HG02571 (cell line): ENCODE data around the gene ERI3.

Experiments used
- ATAC-seq: cut with Tn5 transposase; IDR thresholded peaks from one replicate; pipeline ENCODE4 v1.9.1; 2021; ENCODE audit warnings: mild to moderate bottlenecking, moderate library complexity; ENCODE audit not compliant: unreplicated experiment

Gene ERI3

GRCh38 chr1:44263568-44264450, 91.2 kb downstream of the ERI3 start:
- no peak for ATAC-seq

DNA sequence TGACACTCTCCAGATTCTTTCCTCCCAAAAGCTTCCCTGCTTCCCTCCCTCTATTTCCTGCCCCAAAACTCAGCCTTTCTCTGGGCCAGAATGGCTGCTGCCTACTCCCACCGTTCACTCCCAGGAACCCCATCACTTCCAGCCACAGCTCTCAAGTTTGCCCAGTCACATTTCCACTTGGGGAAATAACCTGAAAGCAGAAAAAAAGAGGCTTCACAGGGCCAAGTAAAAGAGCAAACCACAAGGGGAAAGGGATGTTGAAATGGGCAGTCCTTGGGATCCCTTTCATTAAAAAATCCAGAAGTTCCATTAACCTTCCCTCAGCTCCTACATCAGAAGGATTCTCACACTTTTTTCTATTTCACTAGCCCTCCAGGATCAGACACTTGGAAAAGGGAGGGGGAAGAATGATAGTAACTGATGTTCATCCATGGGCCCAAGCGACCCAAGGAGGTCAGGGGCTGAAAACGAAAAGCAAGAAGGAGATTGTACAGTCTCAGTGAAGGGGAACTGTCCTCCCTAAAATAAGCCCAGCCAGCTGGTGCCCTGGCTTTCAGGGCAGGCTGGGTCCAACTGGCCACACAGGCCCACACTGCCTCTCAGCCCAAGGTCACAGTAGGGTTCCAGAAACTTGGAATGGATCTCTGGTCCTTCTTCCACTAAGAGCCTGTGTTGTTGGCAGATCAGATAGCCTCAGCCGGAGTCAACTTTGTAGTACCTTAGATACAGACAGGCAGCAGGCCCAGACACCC, 92.1 kb downstream of the ERI3 start:
- no peak for ATAC-seq

DNA sequence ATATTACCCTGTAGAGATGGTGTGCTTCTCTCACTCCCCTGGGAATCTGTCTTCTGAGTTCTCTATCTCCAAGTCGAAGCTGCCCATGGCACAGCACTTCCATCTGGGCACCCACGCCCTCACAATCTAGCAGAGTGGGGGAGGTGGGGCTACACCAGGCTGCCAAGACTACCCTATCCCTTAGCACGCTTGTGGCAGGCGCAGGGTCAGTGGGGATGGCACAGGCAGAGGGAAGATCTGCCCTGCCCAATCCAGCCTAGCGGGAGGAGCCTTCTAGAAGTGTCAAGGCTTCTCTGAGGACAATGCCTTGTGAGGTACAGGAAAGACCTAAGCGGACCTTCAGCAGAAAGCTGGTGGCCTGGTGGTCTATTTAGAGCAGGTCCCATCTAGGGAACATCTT, 92.6 kb downstream of the ERI3 start:
- ATAC-seq: no peak

DNA sequence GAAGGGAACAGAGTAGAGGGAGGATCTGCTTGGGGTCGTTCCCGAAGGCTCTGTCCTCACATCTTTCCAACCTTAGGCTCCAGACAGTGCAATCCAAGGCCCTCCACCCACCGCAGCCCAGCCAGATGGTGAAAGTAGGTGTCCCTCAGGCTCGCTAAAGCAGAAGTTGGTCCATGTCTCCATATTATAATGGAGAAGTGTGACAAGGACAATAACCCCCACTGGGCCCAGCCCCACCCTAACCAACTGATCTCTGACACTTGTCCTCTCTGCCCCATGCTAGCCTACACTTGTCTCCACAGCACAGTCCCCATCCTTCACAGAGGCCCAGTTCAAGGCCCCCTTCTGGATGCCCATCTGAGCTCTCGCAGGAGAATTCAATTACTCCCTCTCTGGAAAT, 93.1 kb downstream of the ERI3 start:
- ATAC-seq: no peak

DNA sequence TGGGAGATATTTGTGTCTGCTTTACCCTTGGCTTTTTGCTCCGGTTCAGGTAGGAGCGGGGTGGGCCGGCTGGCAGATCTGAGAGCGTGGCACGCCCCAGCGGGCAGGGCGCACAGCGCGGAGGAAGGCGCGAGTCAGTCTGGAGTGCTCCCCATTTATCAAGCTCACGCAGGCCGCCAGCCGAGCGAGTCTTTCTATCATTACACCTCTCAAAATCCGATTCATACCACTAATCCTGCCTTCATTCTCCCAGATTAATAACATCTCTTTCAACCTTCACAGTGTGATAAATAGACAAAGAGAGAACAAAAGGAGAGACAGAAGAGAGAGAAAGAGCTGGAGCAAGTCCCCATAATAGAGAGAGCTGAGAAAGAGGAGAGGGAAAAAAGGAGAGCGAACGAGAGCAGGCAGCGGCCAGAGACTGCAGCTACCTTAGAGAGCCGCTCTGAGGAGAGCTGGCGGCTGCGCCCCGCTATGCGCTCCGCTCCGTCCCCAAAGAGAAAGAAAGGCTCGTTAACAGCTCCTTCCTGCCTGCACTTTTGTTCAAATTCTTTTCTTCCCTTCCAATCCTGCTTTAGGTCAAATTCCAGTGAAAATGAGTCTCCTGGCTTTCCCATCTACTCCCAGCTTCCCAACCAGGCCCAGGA, 93.8 kb downstream of the ERI3 start:
- ATAC-seq: no peak

DNA sequence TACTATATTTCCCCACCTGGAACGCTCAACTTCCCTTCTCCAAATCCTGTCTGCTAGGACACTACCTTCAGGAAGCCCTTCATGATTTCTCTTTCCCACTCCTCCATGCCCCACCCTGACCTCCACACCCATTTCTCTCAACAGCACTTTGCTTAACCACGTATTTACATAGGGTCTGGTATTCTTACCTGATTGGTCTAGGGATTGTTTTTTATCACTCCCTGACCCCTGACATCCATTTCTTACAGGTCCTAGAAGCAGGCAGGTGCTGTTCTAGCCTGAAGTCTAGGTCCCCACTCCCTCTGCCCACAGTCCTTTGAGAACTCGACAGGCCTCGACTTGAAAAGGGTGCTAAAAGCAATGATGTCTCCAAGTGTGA, 94.3 kb downstream of the ERI3 start:
- no peak for ATAC-seq

DNA sequence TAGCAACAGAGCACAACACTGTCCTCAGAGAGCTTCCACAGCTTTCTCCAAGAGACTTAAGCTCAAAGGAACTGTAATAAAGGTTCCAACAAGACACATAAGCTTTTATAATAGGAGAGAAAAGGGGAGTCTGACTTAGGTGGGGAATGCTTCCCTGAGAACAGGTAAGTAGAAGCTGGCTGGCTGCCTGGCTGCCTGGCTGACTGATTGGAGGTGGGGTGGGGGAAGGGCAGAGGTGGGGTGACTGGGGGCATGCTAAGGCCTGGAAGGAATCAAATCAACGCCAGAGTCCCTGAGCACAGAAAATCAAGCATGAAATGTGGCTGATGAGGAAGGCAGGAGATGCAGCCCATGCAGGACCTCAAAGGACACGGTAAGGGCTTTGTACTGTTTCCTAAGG, 96.0 kb downstream of the ERI3 start:
- ATAC-seq: no peak

- no peak for ATAC-seq
Measured at GRCh38 chr1:44256762-44257554, 98.1 kb downstream of the ERI3 start.

- ATAC-seq: no peak
Measured at GRCh38 chr1:44254392-44254910, 100.6 kb downstream of the ERI3 start.

DNA sequence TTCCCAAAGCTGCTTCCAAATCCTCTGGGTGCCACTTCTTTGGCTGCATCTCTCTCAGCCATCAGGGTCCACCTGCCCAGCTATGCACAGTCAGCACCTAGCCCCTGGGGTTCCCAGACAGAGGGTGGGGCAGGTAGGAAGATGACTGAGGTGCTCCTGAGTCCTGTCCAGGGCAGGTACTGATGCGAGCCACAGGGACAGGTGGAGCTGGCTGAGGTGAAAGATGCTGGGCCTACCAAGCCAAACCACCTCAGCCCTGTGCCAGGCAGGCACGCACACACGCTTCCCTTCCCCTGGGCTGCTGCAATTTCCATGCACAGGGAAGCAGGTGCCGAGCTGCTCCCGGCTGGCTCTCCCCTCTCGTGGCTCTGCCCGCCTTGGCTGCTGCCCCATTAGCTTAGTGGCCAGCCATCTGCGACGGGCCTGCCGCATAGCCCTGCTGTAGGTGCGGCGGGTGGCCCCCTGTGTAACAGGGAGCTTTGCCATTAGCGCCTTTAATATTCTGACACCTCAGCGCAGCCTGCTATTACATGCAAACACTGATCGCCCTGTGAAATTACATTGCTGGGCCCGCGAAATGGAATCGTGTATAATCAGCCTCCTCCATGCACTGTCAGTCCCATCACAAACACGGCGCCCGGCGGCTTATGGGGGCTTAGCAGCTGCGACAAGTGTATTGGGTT, 102.9 kb downstream of the ERI3 start:
- no peak for ATAC-seq

DNA sequence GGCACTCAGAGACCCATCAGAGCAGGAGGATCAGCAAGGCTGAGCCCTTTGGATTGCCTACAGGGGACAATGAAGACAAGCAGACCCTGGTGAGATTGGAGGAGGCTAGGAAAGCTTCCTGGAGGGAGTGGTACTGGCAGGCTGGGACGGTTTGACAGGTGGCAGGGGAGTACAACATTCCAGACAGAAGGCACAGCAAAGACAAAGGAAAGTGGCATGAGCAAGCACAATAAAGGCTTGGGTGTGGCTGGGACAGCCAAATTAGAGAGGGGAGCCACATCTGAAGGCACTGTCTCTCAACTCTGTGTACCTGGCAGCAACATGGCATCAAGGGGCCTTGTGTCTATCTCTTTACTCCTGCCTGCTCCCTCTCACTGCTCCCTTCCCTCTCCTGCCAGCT, 103.6 kb downstream of the ERI3 start:
- ATAC-seq: no peak

DNA sequence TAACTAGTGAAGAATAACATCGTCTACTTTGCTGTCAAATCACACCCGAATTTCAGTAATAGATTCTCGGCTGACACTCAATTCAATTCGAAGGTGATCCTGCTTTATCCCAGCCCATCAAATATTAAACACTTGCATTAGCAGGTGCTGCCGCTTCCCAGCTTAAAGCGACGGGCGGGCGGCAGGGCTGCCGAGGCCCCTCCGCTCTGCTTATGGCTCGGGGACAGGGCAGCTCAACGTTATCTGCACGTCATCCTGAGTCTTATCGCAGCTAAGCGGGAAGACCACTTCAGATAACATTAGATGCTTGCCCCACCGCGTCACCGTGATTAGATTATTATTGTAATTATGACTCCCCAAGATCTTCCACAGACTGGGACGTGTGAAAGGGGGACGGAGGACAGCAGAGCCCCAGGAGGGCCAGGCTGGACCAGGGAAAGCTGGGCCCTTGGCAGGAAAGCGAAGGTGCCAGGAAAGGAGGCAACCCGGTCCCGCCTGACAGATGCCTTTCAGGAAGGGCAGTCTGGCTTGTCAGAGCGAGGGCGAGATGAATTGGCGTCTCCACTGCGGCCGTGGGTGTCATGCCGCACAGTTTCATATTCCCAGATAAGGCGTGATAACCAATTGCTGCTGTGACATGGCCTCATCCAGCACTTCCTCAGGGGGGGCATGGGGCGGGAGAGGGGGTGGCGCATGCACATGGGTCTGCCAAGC, 104.8 kb downstream of the ERI3 start:
- ATAC-seq: no peak

DNA sequence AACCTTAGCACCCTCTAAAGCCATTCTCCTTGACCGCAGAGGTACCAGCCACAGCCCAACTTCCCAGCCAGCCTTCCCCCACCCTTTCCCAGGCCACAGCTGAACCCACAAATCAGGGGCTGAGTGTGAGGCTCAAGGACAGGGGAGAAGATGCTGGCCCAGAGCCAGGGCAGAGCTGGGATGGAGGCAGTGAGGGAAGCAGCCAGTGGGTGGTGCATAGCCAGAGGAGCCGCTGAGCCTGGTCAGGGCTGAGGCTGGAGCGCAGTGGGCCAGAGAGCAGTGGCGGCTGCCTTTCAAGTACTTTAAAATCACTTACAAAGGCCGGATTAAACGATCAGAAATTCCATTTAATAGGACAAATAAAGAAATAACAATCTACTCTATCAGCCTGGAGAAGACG, 105.5 kb downstream of the ERI3 start:
- no peak for ATAC-seq

GRCh38 chr1:44246806-44247205, 108.3 kb downstream of the ERI3 start:
- no peak for ATAC-seq

DNA sequence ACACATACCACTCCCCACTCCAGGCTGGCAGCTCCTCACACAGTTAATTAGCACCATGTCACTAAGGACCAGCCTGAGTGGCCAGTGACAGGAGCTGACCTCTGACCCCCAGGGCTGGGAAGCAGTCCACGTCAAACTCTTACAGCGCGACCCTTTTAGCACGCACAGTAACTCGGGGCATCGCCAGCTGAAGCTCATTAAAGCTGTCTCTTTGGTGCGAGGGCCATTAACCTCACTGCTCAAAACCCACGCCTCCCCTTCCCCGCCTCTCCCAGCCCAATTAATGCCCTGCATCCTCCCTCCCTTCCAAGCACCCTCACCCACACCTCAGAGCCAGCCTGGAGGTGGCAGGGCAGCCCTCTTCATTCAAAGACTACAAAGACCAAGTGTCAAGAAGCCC, 110.1 kb downstream of the ERI3 start:
- ATAC-seq: no peak

DNA sequence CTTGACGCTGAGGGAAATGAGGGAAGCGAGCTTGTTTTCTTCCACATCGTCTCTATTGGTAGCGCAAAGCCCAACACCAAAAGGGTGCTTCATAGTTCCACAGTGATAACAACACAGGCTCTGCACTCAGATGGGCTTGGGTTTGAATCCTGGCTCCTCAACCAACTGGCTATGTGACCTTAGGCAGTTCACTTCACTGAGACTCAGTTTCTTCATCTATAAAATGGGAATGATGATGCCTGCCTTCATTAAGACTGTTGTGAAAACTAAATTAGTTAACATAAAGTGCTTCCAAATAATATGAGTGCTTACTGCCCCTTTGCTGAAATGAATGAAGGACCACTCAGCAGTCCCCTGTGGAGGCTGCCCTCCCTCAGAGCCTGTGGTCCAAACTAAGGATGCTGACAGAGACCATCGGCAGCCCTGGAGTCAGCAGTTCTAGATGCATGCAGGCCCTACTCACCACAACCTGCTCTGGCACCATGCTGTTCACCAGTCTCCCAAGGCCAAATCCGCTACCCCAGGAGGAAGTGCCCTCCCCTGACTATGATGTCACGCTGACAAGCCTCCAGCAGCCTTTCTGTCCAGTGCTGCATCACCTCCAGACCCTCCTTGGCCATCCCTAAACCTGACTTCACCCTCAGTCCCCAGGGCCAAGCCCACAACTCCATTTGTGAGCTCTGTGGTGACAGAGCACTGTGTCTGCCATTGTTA, 111.1 kb downstream of the ERI3 start:
- ATAC-seq: no peak

- ATAC-seq: no peak
Measured at GRCh38 chr1:44242746-44243145, 112.3 kb downstream of the ERI3 start.

DNA sequence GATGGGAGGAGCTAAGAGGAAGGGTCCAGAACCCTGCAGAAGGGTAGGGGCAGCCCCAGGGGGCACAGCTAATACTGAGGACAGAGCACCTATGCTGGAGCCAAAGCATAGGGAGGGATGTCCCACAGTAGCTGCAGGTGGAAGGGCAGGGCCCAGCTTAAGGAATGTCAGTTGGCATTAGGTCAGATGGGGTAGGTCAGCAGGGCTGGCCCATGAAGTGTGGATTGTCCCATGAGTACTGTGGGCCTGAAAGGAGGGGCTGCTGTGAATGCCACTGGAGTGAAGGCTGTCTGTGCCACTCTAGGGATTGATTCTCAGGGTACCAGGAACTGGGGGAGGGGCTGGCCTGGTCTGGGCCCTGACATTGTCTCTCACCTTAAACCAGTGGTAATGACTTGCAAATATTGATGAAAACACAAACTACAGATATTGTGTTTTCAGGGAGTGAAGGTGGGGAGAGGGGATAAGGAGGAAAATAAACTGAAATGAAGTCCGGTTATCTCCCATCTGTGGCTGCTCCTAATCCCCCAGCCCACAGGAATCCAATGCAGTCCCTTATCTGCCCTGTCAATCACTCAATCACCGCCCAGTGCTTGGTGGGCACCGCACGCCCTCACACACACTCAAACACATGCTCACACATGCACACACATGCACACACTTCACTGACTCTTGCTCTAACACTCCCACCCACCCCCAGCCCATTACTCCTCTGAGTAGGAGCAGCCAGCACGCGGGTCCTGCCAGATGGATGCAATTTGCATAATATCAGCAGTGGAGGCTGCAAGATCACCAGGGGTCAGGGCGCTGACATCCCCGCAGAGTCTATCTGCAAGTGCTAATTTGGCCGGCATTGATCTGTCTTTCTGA, 114.0 kb downstream of the ERI3 start:
- ATAC-seq: no peak
